Left kidney (tissue), 2 donors: ENCODE data around the gene RMRP. TPM values are rescaled to one million over a fixed set of nuclear protein-coding genes. Genes with fewer than 3 reads are reported as not detected.

Experiments
- DNase-seq: peaks from one replicate; pipeline ENCODE4 v3.0.0-alpha.2; 2013
- polyA plus RNA-seq: library from polyadenylated mRNA; unstranded; fragments of 120-200 nt; gene quantifications from one replicate; pipeline ENCODE4 v1.2.1, GENCODE V29; 2013; ENCODE audit not compliant: insufficient read length

The RMRP gene
- polyA plus RNA-seq, 1 donor: not detected

- DNase-seq: no peak
Observed at GRCh38 chr9:35611230-35611797, 46.5 kb downstream of the RMRP start.

GRCh38 chr9:35609820-35610163 lies 48.0 kb downstream of the RMRP start:
- no peak for DNase-seq

- no peak for DNase-seq
Observed at GRCh38 chr9:35609001-35609819, 48.6 kb downstream of the RMRP start.

GRCh38 chr9:35608221-35608620 lies 49.6 kb downstream of the RMRP start:
- DNase-seq: no peak

Other genes with a start within 250 kb of the RMRP start
- gene RUSC2, start 167.9 kb downstream of the RMRP start, polyA plus RNA-seq: 15.0 TPM
- 39.3 TPM for gene TESK1, start 52.8 kb downstream of the RMRP start, polyA plus RNA-seq
- 3.6 TPM for gene CD72, start 39.6 kb downstream of the RMRP start, polyA plus RNA-seq
- gene SIT1, start 7.1 kb downstream of the RMRP start, polyA plus RNA-seq: 0.32 TPM
- gene CCDC107, start 273 bp upstream of the RMRP start, polyA plus RNA-seq: 12.6 TPM
- gene ARHGEF39, start 7.2 kb upstream of the RMRP start, polyA plus RNA-seq: 15.4 TPM
- 0.58 TPM for gene CA9, start 15.9 kb upstream of the RMRP start, polyA plus RNA-seq
- 146 TPM for gene TPM2, start 31.9 kb upstream of the RMRP start, polyA plus RNA-seq
- 156 TPM for gene TLN1, start 74.2 kb upstream of the RMRP start, polyA plus RNA-seq
- 37.8 TPM for gene CREB3, start 74.6 kb upstream of the RMRP start, polyA plus RNA-seq
- 138 TPM for gene GBA2, start 91.2 kb upstream of the RMRP start, polyA plus RNA-seq
- 32.2 TPM for gene RGP1, start 91.3 kb upstream of the RMRP start, polyA plus RNA-seq
- gene MSMP, start 96.3 kb upstream of the RMRP start, polyA plus RNA-seq: not detected
- gene NPR2, start 133.6 kb upstream of the RMRP start, polyA plus RNA-seq: 36.8 TPM
- gene SPAG8, start 154.2 kb upstream of the RMRP start, polyA plus RNA-seq: 10.4 TPM
- gene HINT2, start 157.0 kb upstream of the RMRP start, polyA plus RNA-seq: 49.7 TPM
- gene FAM221B, start 170.7 kb upstream of the RMRP start, polyA plus RNA-seq: 0.40 TPM
- gene TMEM8B, start 171.2 kb upstream of the RMRP start, polyA plus RNA-seq: 27.7 TPM
- not detected for gene OR13J1, start 212.4 kb upstream of the RMRP start, polyA plus RNA-seq
- gene HRCT1, start 248.2 kb upstream of the RMRP start, polyA plus RNA-seq: 0.30 TPM